ENCODE data around the gene GPR135.

GPR135 gene, protein sequence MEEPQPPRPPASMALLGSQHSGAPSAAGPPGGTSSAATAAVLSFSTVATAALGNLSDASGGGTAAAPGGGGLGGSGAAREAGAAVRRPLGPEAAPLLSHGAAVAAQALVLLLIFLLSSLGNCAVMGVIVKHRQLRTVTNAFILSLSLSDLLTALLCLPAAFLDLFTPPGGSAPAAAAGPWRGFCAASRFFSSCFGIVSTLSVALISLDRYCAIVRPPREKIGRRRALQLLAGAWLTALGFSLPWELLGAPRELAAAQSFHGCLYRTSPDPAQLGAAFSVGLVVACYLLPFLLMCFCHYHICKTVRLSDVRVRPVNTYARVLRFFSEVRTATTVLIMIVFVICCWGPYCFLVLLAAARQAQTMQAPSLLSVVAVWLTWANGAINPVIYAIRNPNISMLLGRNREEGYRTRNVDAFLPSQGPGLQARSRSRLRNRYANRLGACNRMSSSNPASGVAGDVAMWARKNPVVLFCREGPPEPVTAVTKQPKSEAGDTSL

DNA sequence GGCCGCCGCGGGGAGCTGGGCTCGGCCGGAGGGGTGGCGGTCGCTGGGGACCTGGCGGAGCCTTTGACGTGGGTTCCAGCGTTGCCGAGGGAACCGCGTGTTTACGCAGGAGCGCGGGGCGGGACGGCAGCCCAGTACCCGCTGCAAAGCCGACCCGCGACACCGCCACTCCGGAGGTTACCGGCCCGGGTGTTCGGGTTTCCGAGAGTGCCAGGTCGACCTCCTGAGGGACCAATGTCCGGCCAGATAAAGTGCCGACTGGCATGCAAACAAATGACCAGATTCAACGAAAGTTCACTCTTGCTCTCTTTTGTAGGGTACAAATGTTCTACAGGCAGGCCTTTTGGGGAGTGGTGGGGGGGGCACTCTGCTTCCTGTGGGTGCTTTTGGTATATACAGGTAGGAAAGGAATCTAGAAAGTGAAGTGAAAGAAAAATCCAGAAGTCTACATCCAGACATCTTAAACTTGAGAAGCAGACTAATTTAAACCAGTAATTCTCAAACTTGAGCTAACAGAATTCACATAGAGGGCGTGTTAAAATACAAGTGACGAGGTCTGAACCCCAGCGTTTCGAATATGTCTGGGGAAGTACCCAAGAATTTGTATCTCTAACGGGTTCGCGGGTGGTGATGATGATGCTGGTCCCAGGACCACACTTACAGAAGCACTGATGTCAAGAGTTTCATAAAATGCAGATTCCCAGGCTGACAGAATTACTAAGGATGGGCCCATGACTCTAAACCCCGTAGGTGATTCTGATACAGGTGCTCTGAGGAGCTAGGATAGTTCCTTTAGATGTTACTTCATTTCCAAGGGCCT is at the start of gene GPR135:
Gene GPR135, minus strand, starts transcription at position 65 of the 820 bp plus-strand sequence. CDS start 154 bp downstream, outside the sequence.
- H3K4me3 ChIP-seq, result peak within 1 kb of the TSS; percentile 51 to 65 (median 57)
- H3K27ac ChIP-seq, result peak within 1 kb of the TSS in 10 of 21 experiments; percentile 2 to 74 (median 36)

DNA sequence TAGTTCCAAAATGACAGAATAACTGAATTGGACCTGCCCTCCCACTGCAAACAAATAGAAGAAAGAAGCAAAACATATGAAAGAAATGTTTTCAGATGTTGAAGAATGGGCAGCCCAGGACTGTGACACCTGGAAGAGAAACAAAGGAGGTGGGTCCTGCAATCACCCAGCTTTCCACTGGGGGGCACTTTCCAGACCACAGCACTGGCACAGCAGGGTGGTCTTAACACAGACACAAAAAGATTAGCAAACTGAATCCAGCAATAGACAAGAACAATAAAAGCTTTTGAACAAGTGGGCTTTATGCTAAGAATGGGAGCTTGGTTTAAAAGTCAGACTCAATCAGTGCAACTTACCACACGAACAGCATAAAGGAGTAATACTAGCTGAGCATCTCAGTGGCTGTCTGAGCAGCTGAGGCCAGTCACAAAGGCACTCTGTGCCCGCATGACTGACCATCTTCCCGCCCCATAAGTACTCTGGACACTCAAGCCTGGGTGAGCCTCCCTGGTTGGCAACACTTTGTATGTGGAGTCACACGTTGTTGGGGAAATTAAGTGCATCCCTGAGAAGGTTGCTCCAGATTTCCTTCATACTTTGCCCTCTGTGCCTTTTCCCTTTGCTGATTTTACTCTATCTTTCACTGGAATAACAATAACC is 46.9 kb upstream of the GPR135 start:
- H3K27ac ChIP-seq, result no peak overlapping the region
- no peak overlapping the region for H3K4me3 ChIP-seq

DNA sequence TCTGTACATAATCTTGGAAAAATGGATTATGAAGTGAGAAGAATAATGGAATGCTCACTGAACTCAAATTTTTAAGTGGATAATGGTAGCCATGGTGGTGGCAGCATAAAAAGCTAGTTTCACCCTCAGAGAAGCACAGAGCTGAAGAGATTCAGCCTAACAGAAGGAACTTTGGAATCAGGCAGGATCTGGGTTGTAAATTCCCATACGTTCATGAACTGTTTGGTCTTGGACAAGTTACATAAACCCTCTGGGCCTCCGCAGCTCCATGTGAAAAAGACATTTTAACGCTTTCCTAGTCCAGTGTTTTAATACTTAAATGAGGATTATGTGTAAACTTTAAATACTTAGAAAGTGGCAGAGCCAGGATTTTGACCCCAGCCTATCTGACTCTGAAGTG is 45.8 kb upstream of the GPR135 start:
- H3K4me3 ChIP-seq, result no peak overlapping the region
- no peak overlapping the region for H3K27ac ChIP-seq

DNA sequence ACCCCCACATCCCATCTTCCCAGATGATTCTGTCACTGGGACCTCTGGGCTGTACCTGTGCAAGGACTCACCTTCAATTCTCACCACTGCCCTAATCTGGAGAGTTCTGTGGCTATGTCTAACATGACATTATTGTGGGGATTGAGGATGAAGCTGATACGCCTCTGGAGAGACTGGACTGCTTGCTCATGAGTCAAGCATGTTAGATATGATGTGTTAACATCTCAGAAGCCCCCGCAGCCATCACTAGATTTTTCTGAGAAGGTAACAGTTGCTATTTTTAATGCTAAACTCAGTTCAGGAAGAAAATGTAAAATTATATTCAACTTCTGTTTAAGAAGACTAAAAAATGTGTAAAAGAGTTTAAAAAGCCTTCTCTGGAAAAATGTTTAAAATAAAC is 44.8 kb upstream of the GPR135 start:
- no peak overlapping the region for H3K27ac ChIP-seq

GRCh38 chr14:59509101-59509500 is 43.9 kb upstream of the GPR135 start:
- Histone ChIP-seq H3K4me3 (no peak overlapping the region), H3K27ac (no peak overlapping the region)

More for the DNA sequence above, 44.8 kb upstream of the GPR135 start:
- H3K4me3 ChIP-seq, result no peak overlapping the region

- Histone ChIP-seq H3K4me3 (no peak overlapping the region), H3K27ac (no peak overlapping the region)
Measured at GRCh38 chr14:59507752-59508103, 42.5 kb upstream of the GPR135 start.

- no peak overlapping the region for H3K27ac ChIP-seq
- no peak overlapping the region for H3K4me3 ChIP-seq
Measured at GRCh38 chr14:59507063-59507751, 42.0 kb upstream of the GPR135 start.

- no peak overlapping the region for H3K27ac ChIP-seq
Measured at GRCh38 chr14:59503256-59503655, 38.1 kb upstream of the GPR135 start.

DNA sequence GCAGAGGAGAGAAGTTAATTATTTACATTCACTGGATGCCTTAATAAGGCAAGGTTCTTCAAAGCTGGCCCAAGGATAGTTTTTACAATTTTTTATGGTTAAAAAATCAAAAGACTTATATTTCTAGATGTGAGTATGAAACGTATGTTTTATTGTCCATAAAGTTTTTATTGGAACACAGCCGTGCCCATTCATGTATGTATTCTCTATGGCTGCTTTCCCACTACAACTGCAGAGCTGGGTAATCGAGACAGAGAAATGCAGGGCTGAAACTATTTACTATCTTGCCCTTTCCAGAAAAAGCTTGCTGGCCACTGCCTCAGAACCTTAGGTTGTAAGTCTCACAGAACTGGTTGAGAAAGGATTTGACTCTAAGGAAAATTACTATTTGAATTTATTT is 35.6 kb upstream of the GPR135 start:
- H3K27ac ChIP-seq, result no peak overlapping the region

More at GRCh38 chr14:59503256-59503655, 38.1 kb upstream of the GPR135 start:
- no peak overlapping the region for H3K4me3 ChIP-seq

GRCh38 chr14:59492384-59492783 is 27.2 kb upstream of the GPR135 start:
- no peak overlapping the region for H3K27ac ChIP-seq
- no peak overlapping the region for H3K4me3 ChIP-seq

More for the DNA sequence above, 35.6 kb upstream of the GPR135 start:
- H3K4me3 ChIP-seq, result no peak overlapping the region

DNA sequence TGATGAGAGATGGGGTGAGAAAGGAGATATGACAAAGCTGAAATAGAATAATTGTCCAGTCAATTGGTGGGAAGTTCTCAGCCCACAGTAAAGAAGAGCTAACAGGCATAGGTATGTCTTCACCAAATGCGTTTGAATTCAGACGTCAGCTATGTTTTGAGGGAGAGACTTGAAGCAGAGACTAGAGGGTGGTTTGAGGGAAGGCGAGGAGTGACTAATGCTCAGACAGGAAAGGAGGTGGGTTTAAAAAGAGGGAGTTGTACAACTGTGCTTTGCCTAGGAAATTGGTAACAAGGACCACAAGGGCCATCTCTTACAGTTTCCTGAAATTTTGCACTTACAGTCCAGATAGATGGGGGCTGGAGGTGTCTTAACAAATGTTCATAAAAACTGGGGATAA is 25.6 kb upstream of the GPR135 start:
- Histone ChIP-seq H3K4me3 (no peak overlapping the region), H3K27ac (no peak overlapping the region)

DNA sequence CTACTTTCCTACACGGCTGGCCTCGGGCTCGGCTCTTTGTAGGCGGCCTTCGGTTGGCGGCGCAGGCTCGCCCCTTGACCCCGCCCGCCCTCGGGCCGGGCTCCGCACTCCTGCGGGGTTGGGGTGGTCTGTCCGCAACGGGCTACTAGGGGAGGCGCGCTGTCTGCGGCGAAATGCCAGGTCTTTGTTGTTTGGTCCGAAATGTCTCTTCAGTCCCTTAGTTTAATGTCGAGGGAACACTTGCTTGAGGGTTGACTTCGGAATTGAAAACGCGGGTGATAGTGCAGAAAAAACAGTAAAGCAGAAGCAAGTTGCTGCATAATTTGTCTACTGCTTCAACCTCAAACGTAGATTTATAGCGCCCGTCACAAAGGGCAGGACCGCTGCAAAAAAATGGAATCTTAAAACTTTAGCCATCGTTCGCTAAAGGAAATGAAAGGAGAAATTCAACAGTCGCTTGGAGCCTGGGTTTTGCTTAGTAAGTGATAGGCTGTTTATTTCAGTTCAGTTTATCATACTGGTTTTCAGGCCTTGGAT is 19.5 kb upstream of the GPR135 start:
- Histone ChIP-seq H3K27ac (peak overlapping the region; percentile 77 to 98 (median 94)), H3K4me3 (peak overlapping the region; percentile 61 to 98 (median 92))

DNA sequence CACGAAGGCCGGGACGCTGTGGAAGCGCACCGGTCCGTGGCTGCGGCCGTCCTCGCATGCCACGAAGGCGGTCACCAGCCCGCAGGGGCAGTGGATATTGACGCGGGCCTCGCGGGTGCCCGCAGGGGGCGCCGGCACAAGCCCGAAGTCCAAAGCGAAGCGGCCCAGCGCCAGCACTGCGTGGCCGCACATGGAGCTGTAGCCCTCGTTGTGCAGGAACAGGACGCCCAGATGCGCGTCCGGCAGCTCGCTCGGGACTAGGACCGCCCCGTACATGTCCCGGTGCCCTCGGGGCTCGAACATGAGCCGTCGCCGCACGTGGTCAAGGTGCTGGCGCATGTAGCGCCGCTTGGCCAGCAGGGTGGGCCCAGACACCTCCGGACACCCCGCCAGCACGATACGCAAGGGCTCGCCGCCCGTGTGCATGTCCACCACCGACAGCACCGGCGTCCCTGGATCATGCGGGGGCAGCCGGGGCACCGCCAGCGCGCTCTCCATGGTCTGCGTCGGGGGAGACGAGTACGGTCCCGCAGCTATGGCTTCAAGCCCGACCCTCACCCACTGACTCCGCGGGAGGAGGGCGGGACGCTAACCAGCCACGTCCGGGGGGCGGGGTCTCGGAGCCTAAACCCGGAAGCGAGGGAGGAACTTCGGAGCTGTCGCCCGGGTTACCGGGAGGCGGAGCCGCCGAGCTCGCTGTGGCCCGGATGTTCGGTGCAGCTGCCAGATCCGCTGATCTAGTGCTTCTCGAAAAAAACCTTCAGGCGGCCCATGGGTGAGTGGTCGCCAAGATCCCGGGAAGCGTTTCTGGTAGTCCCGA is 18.8 kb upstream of the GPR135 start, which contains the start of the genes JKAMP and L3HYPDH:
Gene JKAMP, plus strand, starts transcription at position 699 of the 820 bp plus-strand sequence. Its CDS starts 73 bp downstream, at position 772.
Gene L3HYPDH, minus strand, starts transcription at position 590 of the 820 bp plus-strand sequence. Its CDS starts 92 bp downstream, at position 498.
- peak within 1 kb of the TSS; percentile 77 to 98 (median 94) for H3K27ac ChIP-seq
- peak within 1 kb of the TSS; percentile 61 to 98 (median 92) for H3K4me3 ChIP-seq

DNA sequence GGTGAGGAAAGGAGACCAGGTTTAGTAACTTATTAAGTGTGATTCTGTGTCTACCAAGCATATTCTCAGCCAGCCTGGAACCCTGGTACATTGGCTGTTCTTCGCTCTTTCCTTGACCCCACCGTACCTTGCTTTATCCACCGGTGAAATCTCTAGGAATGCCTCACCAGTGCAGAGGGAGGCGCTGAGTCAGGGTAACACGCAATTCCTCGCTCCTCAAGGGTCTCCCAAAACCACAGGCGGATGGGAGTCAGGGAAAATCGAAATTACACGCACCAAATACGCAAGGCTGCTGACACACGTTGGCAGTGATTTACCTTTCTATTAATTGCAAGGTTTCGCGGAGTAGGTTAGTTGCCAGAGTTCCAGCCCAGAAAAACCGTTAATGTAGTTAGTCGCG is 18.2 kb upstream of the GPR135 start:
- peak overlapping the region; percentile 61 to 98 (median 92) for H3K4me3 ChIP-seq
- peak overlapping the region in 20 of 21 experiments; percentile 77 to 98 (median 94) for H3K27ac ChIP-seq

- Histone ChIP-seq H3K27ac (peak overlapping the region in 17 of 21 experiments; percentile 1 to 98 (median 94)), H3K4me3 (peak overlapping the region; percentile 61 to 98 (median 92))
Measured at GRCh38 chr14:59482541-59483331, 17.6 kb upstream of the GPR135 start.

DNA sequence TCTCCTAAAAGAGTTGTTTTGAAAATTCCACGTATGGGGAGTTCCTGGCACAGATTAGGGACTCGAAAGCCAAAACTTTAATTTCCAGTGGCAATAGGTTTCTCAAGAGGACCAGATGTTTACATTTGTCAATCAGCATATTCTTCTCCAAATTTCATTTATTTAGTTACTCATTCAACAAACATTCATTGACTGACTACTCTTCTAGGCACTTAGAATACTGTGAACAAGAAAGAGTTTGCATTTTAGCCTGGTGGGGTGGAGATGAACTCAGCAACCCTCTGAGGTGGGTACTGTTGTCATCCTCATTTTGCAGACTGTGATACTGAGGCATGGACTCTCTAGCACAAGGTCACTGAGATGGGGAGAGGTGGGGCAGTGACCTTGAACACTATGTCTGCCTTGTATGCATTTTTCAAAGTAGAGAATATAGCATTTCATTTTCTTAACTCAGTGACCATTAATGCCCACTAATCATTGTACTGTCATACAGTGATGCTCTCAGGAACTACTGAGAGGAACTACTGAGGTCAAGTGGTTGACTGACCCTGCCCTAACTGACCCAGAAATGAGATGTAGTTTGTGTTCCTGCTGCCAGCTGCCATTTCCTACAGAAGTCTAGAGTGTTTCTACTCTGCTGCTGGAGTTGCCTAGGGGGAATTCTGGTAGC is 16.8 kb upstream of the GPR135 start:
- H3K27ac ChIP-seq, result peak overlapping the region in 15 of 21 experiments; percentile 1 to 97 (median 89)
- H3K4me3 ChIP-seq, result peak overlapping the region in 1 of 7 experiments; percentile 98

DNA sequence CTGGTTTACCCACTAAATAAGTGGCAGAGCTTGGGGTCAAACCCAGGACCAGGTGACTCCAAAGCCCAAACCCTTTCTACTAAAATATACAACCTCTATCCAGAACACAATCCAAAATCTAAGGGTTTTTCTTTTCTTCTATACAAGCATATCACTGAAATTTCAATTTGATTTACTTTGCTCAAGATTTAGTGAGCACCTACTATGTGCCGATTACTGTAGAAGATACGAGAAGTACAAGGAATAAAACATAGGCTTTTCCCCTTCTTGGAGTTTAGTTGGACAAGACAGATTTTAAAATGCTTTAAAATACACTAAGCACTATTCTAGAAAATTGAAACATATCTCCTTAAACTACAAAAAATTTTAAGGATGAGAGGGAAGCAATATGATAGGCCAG is 16.2 kb upstream of the GPR135 start:
- no peak overlapping the region for H3K4me3 ChIP-seq
- H3K27ac ChIP-seq, result no peak overlapping the region

Measured in skin epidermis (tissue), 12 donors.